Activated naive CD4-positive, alpha-beta T cell treated with anti-CD3 and anti-CD28 coated beads, Interleukin-2, amount 10 ng/mL, durations not matched to agents 7 days and 5 days (primary cell): ENCODE results near the gene RILPL1.
"Not testable (repeated sequence)": the region's sequence is repeated elsewhere in the genome, so short reads cannot be mapped to it uniquely, and the experiment has no call there.

Experiments
- CTCF ChIA-PET: fragments of 350-600 bp; sonication (Branson Sonifier 250); formaldehyde crosslinking; loops from one replicate; lab custom pipeline; 2021; ENCODE audit warnings: antibody characterized with exemption; lab: Charles Lee
- DNase-seq: peaks from one replicate; pipeline ENCODE4 v3.0.0-alpha.2; 2020
- H3K27ac Mint-ChIP-seq: one replicate; pipeline ENCODE4 v1.8.0; 2021; ENCODE audit warnings: mild to moderate bottlenecking, moderate library complexity, mixed read lengths
- H3K27me3 Mint-ChIP-seq: one replicate; pipeline ENCODE4 v1.8.0; 2021; ENCODE audit warnings: mild to moderate bottlenecking, mixed read lengths
- H3K36me3 Mint-ChIP-seq: one replicate; pipeline ENCODE4 v1.8.0; 2021; ENCODE audit warnings: mixed read lengths
- H3K4me1 Mint-ChIP-seq: one replicate; pipeline ENCODE4 v1.8.0; 2021; ENCODE audit warnings: mixed read lengths
- H3K4me3 Mint-ChIP-seq: one replicate; pipeline ENCODE4 v1.8.0; 2021; ENCODE audit warnings: mild to moderate bottlenecking, moderate library complexity, mixed read lengths
- H3K9me3 Mint-ChIP-seq: one replicate; pipeline ENCODE4 v1.8.0; 2021; ENCODE audit warnings: mixed read lengths

RILPL1 gene

DNA sequence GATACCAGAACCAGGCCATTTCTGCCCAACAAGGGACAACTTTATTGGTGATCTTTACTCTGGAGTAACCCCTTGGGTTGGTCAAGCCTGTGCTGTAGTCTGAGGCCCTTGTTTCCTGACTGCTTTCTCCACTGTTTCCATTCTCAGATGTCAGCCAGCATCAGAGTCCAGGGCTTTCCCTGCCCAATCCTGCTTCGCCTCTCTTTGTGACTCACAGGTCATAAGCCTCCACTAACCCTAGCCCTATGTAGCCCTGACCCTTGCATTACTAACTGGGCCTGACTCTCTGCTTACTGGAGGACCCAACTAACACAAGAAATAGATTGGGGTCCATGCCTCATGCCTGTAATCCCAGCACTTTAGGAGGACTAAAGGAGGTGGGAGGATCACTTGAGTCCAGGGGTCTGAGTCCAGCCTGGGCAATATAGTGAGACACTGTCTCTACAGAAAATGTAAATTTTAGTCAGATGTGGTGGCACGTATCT lies 84.2 kb downstream of the RILPL1 start:
- Mint-ChIP-seq H3K27me3 (no peaks in the 10 kb centered on the region), H3K36me3 (peaks cover 4% of the 10 kb centered on the region), H3K4me3 (no peak overlapping the region), H3K4me1 (peaks cover 46% of the 10 kb centered on the region), H3K27ac (peak overlapping the region; percentile 84), H3K9me3 (no peaks in the 10 kb centered on the region)
- CTCF ChIA-PET: interaction anchor here (1.4 to 1.6 kb wide), 2 partner anchors 11 to 84 kb away, joined by 3 to 4 read pairs; partner anchors contain the start of gene SBNO1
- DNase-seq: no peak

DNA sequence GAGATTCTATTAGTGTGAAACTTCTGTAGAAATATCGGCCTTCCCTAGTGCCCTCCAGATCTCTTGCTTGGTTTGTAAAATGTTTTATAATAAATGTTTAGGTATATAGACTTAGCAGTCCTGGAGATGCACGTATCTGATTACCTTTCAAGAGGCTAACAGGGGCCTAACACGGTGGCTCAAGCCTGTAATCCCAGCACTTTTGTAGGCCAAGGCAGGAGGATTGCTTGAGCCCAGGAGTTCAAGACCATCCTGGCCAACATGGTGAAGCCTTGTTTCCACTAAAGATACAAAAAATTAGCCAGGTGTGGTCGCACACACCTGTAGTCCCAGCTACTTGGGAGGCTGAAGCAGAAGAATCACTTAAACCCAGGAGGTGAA lies 87.2 kb downstream of the RILPL1 start:
- Mint-ChIP-seq H3K4me1 (peaks cover 49% of the 10 kb centered on the region), H3K9me3 (no peaks in the 10 kb centered on the region), H3K27me3 (no peaks in the 10 kb centered on the region), H3K36me3 (peaks cover 4% of the 10 kb centered on the region), H3K27ac (peak overlapping the region; percentile 43), H3K4me3 (no peak overlapping the region)
- CTCF ChIA-PET: interaction anchor here (0.7 to 1.5 kb wide), 2 partner anchors 10 to 179 kb away, joined by 3 to 4 read pairs; partner anchors contain the start of gene RILPL2
- no peak for DNase-seq

DNA sequence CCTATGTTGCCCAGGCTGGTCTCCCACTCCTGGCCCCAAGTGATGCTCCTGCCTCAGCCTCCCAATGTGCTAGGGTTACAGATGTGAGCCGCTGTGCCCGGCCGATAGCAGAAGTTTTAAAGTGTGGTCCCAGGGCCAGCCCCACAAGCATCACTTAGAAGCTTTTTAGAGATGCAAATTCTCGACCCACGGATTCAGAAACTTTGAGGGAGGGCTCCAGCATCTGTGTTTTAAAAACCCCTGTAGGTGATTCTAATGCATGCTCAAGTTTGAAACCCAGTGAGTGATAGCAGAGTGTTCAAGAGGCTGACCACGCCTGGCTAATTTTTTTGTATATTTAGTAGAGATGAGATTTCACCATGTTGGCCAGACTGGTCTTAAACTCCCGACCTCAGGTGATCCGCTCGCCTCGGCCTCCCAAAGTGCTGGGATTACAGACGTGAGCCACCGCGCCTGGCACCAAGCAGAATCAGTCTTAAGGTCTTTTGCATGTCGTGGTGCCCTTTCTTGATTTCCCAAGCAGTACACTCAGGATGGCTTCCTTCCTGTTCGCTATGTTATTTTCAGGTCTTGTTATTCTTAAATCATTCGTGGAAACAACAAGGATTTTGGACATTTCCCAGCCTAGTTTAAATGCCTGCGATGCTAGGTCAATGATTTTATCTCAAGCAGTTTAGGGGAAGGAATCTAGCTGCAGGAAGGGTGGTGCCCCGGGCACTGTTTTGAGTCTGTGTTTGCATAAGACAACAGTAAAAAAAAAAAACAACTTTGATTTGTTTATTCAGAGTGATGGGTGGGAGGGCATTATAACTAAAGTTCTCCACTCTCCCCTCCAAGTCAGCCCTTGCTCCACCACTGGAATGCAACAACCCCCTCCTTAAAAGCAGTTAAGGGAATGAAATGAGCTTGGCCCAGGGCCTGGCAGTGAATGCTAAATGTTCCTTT lies 87.9 kb downstream of the RILPL1 start:
- Mint-ChIP-seq H3K27me3 (no peaks in the 10 kb centered on the region), H3K36me3 (peaks cover 4% of the 10 kb centered on the region), H3K4me3 (no peak overlapping the region), H3K27ac (peak overlapping the region; percentile 43), H3K9me3 (no peaks in the 10 kb centered on the region), H3K4me1 (peaks cover 46% of the 10 kb centered on the region)
- CTCF ChIA-PET: interaction anchor here (0.7 to 1.5 kb wide), 2 partner anchors 9 to 178 kb away, joined by 3 to 4 read pairs; partner anchors contain the start of gene RILPL2
- DNase-seq: no peak

DNA sequence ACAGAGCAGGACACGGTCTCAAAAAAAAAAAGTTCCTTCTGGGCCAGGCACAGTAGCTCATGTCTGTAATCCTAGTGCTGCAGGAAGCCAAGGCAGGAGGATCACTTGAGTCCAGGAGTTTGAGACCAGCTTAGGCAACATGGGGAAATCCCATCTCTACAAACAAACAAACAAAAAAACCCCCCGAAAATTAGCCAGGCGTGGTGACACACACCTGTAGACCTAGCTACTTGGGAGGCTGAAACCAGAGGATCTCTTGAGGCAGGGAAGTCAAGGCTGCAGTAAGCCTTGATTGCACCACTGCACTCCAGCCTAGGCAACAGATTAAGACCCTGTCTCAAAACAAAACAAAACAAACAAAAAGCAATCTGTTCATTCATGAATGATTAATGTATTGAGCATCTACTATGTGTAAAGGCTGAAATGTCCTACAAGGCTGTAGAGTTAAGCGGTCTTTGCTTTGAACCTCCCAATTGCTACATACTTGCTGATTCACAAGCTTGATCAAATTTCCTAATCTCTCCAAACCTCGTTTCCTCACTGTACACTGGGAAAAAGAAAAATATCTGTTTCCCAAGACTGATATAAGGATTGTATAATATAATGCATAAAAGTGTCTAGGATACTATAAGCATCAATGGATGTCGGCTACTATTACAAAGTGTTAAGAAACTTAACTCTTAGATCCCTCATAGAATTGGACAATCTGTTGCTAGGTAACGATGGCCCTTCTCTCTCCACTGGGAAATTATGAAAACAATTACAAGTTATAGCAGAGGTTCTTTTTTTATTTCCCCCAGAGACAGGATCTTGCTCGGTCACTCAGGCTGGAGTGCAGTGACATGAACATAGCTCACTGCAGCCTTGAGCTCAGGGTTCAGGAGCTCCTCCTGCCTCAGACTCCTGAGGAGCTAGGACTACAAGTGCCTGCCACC lies 89.2 kb downstream of the RILPL1 start:
- Mint-ChIP-seq H3K4me3 (no peak overlapping the region), H3K27me3 (no peaks in the 10 kb centered on the region), H3K9me3 (no peaks in the 10 kb centered on the region), H3K36me3 (peaks cover 4% of the 10 kb centered on the region), H3K27ac (no peak overlapping the region), H3K4me1 (peaks cover 40% of the 10 kb centered on the region)
- CTCF ChIA-PET: no interaction called here
- no peak for DNase-seq

DNA sequence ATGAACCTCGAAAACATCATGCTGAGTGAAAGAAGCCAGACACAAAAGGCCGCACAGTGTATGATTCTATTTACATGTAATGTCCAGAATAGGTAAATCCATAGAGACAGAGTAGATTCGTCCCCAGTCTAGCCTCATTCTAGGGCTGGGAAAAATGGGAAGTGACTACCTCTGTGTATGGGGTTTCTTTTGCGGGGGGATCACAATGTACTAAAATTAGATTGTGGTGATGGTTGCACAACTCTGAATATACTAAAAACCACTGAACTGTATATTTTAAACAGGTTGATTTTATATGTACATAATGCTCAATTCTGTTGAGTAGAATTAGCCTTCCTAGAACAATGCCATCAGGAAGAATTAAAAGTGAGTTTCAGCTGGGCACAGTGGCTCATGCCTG lies 90.7 kb downstream of the RILPL1 start:
- Mint-ChIP-seq H3K4me1 (peaks cover 25% of the 10 kb centered on the region), H3K36me3 (peaks cover 2% of the 10 kb centered on the region), H3K27me3 (no peaks in the 10 kb centered on the region), H3K4me3 (no peak overlapping the region), H3K27ac (no peak overlapping the region), H3K9me3 (no peaks in the 10 kb centered on the region)
- DNase-seq: no peak
- CTCF ChIA-PET: no interaction called here

DNA sequence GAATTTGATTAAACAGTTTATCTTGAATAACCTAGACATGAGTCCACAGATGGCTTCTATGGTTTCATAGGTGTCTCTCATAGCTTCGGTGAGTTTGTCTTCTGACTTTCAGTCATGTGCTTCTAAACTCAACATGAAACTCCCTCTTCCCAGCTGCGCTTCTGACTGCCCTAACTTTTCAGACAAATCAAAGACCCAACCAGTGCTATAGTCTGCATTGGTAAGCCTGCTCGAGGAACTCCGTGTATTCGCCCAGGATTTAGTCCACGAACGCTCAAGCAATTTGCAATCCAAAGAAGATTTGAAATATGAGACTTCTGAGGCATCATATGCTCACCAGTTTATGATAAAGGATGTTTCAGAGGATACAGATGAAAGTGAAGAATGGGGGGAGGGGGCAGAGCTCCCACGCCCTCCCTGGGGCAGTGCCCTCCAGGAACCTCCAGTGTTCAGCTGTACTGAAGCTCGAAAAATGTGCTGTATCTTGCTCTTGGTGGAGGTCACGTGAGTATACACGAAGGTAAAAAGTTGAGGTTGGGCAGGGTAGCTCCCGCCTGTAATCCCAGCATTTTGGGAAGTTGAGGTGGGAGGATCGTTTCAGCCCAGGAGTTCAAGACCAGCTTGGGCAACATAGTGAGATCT lies 91.9 kb downstream of the RILPL1 start:
- peaks cover 31% of the 10 kb centered on the region for H3K4me1 Mint-ChIP-seq
- no peak overlapping the region for H3K27ac Mint-ChIP-seq
- no peaks in the 10 kb centered on the region for H3K9me3 Mint-ChIP-seq
- CTCF ChIA-PET: no interaction called here
- no peak overlapping the region for H3K4me3 Mint-ChIP-seq
- H3K36me3 Mint-ChIP-seq: peaks cover 2% of the 10 kb centered on the region
- no peak for DNase-seq
- no peaks in the 10 kb centered on the region for H3K27me3 Mint-ChIP-seq

DNA sequence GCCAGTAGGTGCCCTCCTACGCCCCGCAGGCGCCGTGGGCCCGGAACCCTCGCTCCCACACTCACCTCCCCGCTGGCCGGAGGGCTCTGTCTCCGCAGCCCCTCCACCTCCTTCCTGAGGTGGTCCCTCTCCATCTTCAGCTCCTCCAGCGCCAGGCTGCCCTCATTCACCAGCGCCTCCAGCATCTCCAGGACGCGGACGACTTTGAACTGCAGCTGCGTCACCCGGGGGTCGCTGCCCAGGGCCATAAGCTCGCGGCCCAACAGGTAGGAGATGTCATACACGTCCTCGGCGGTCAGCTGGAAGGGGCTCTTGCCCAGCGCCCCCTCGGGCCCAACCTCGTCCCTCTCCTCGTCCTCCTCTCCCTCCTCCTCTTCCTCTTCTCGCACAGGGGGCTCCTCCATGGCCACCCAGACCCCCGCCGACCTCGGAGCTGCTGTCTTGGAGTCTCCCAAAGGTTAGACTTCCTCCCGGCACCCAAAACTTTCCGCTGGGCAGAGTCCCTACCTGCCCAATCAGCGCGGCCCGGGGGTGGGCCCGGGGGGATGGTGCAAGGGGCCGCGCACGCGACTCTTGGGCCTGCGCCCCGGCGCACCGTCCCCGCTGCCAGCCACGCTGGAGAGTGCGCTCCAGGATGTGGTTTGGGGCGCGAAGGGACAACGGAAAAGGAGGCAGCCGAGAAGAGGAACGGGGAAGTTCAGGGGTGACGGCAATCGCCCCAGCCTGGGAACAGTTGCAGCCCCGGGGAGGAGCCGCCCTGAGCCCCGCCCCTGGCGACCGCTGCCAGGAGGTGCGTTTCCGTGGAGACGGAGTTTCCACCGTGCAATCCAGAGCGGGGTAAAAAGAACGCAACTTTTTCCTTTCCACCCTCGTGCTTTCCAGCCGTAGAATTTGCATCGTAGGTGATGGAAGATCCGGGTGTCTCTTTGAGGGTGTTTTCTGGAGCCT lies 97.2 kb downstream of the RILPL1 start, which contains the start of gene RILPL2:
TSS of gene RILPL2 (minus strand) at position 668 of the 948 bp plus-strand sequence. CDS start at position 404, 264 bp downstream.
- no peaks in the 10 kb centered on the region for H3K27me3 Mint-ChIP-seq
- DNase-seq: peak; percentile 95
- CTCF ChIA-PET: interaction anchor here (0.9 to 1.2 kb wide), 2 partner anchors 10 to 71 kb away, joined by 3 read pairs; no protein-coding TSS in a partner anchor
- H3K27ac Mint-ChIP-seq: peak within 1 kb of the TSS; percentile 88
- H3K9me3 Mint-ChIP-seq: no peaks in the 10 kb centered on the region
- peaks cover 14% of the 10 kb centered on the region for H3K36me3 Mint-ChIP-seq
- H3K4me3 Mint-ChIP-seq: peak within 1 kb of the TSS; percentile 92
- H3K4me1 Mint-ChIP-seq: peaks cover 53% of the 10 kb centered on the region

DNA sequence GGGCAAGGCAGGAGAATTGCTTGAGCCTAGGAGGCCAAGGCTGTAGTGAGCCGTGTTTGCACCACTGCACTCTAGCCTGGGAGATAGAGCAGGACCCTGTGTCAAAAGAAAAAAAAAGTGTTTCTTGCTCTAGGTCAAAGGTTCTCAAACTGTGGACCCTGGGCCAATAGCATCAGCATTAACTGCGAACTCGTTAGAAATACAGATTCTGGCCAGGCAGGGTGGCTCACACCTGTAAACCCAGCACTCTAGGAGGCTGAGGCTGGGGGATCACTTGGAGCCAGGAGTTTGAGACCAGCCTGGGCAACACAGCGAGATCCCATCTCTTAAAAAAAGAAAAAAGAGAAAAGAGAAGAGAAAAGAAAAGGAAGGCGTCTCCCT lies 97.9 kb downstream of the RILPL1 start:
- CTCF ChIA-PET: no interaction called here
- H3K4me1 Mint-ChIP-seq: peaks cover 57% of the 10 kb centered on the region
- H3K36me3 Mint-ChIP-seq: peaks cover 19% of the 10 kb centered on the region

DNA sequence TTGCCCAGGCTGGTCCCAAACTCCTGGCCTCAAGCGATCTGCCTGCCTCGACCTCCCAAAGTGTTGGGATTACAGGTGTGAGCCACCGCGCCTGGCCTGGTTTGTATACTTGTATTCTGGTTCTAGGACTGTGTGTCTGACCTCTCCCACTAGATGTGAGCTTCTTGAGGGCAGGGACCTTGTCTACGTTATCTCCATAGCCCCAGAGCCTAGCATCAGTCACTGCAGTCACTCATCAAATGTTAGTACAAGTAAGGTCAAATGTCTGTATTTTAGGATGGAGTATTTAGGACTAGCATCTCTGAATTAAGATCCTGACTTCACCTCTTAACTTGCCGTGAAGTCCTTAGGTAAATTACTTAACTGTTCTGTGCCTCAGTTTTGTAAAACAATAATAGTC lies 99.9 kb downstream of the RILPL1 start:
- DNase-seq: no peak
- Mint-ChIP-seq H3K27me3 (no peaks in the 10 kb centered on the region), H3K4me1 (peaks cover 60% of the 10 kb centered on the region), H3K4me3 (peak overlapping the region; percentile 49), H3K9me3 (no peaks in the 10 kb centered on the region), H3K36me3 (peaks cover 26% of the 10 kb centered on the region), H3K27ac (peak overlapping the region; percentile 63)
- CTCF ChIA-PET: no interaction called here

More for the DNA sequence above, 97.9 kb downstream of the RILPL1 start:
- no peak for DNase-seq
- Mint-ChIP-seq H3K27me3 (no peaks in the 10 kb centered on the region), H3K4me3 (peak overlapping the region; percentile 92), H3K9me3 (no peaks in the 10 kb centered on the region), H3K27ac (peak overlapping the region; percentile 88)

DNA sequence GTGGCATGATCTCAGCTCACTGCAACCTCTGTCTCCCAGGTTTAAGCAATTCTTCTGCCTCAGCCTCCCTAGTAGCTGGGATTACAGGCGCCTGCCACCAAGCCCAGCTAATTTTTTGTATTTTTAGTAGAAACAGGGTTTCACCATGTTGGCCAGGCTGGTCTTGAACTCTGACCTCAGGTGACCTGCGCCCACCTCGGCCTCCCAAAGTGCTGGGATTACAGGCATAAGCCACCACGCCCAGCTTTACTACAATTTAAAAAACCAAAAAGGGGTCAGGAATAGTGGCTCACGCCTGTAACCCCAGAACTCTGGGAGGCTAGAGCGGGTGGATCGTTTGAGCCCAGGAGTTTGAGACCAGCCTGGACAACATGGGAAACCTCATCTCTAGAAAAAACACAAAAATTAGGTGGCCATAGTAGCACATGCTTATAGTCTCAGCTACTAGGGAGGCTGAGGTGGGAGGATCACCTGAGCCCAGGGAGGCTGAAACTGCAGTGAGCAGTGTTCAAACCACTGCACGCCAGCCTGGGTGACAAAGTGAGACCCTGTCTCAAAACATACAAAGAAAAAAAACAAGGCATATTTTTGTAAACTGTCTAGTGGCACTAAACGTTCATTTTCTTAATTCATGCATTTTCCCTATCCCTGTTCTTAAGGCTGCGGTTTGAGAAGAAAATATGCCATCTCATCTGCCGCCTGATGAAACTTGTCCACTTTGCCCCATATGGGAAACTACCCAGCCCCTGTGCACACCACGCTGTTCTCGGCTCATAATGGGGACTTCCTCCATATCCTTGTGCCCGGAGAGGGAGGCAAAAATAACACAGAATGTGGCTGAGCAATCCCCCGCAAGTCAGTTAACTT lies 101.3 kb downstream of the RILPL1 start:
- Mint-ChIP-seq H3K4me3 (peak overlapping the region; percentile 33), H3K27ac (peak overlapping the region; percentile 39), H3K4me1 (peaks cover 67% of the 10 kb centered on the region), H3K36me3 (peaks cover 33% of the 10 kb centered on the region)
- H3K27me3 Mint-ChIP-seq, H3K9me3 Mint-ChIP-seq, DNase-seq: not testable (repeated sequence)
- CTCF ChIA-PET: interaction anchor here (0.6 kb wide), 1 partner anchor 48 kb away, joined by 3 read pairs; no protein-coding TSS in a partner anchor

DNA sequence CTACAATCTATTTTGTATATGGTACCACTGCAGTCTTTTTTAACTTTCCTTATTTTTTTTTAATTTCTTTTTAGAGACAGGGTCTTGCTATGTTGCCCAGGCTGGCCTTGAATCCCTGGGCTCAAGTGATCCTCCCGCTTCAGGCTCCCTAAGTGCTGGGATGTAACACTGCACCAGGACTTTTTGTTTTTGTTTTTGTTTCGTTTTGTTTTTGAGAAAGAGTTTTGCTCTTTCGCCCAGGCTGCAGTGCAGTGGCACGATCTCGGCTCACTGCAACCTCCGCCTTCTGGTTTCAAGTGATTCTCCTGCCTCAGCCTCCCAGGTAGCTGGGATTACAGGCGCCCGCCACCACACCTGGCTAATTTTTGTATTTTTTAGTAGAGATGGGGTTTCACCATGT lies 104.4 kb downstream of the RILPL1 start:
- H3K9me3 Mint-ChIP-seq, CTCF ChIA-PET, DNase-seq, H3K4me3 Mint-ChIP-seq, H3K27me3 Mint-ChIP-seq: not testable (repeated sequence)
- Mint-ChIP-seq H3K27ac (peak overlapping the region; percentile 62), H3K4me1 (peaks cover 46% of the 10 kb centered on the region), H3K36me3 (peaks cover 36% of the 10 kb centered on the region)

DNA sequence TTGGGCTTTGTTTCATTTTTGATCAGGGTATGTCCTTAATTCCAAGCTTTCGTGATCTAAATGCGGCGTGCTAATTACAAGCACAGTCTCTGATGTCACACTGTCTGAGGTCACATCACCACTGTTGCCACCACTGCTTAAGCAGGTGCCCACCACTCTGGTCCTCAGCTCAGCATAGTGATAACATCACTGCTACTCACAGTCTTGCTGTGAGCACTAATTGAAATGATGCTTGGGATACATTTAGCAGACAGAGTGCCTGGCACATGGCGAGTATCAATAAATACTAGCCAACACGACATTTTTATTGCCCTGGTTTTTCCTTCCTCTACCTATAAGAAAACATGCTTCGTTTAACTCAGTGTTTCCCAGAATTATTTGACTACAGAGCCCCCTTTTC lies 104.9 kb downstream of the RILPL1 start:
- CTCF ChIA-PET: no interaction called here
- Mint-ChIP-seq H3K4me1 (peaks cover 41% of the 10 kb centered on the region), H3K36me3 (peaks cover 39% of the 10 kb centered on the region), H3K27ac (peak overlapping the region; percentile 69), H3K4me3 (no peak overlapping the region), H3K27me3 (no peaks in the 10 kb centered on the region), H3K9me3 (no peaks in the 10 kb centered on the region)
- no peak for DNase-seq
